Measurements from ENCODE around the gene LHX3. TPM values are rescaled to one million over a fixed set of nuclear protein-coding genes. Genes with fewer than 3 reads are reported as not detected.

LHX3 gene
- total RNA-seq, 6 experiments from 2014 or later = not detected

DNA sequence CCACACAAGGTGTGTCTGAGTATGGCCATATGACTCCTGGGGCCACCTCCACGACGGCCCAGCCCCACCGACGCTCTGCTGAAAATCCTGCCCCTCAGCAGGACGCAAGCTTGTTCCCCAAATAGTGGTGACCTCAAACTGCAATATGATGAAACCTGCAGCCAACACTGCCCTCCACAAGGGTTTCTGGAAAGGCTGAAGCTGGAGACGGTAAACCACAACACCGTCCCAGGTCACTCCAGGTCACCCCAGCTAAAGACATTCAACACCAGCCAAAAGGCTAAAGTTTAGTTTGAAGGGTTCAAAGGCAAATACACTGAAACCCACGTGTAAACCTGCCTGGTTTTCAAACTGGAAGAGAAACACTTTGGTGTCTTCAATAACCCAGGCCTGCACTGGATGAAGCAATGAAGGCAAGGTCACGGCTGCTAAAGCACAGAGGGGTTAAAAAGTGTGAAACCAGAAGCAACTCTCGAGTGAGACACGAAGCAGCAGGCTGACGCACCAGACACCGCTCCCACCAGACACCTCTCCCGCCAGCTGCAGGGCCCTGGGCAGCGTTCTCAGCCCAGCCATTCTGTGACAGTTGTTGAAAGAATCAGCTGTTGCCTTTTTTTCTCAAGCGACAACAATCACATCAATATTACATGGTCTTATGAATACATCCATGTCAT, 1.8 kb upstream of the LHX3 start:
- Mint-ChIP-seq H3K4me3 (no peak overlapping the region), H3K9me3 (no peaks in the 10 kb centered on the region), H3K27me3 (ENCODE audit: insufficient read depth) (peaks cover 11% of the 10 kb centered on the region), H3K4me1 (ENCODE audit: low read depth) (no peaks in the 10 kb centered on the region), H3K36me3 (ENCODE audit: low read depth) (0 out of 2 replicates have a peak, but pooled peaks cover 5% of the 10 kb centered on the region), H3K27ac (no peak overlapping the region)
- DNase-seq = no peak
- TF ChIP-seq, protein P1, sequence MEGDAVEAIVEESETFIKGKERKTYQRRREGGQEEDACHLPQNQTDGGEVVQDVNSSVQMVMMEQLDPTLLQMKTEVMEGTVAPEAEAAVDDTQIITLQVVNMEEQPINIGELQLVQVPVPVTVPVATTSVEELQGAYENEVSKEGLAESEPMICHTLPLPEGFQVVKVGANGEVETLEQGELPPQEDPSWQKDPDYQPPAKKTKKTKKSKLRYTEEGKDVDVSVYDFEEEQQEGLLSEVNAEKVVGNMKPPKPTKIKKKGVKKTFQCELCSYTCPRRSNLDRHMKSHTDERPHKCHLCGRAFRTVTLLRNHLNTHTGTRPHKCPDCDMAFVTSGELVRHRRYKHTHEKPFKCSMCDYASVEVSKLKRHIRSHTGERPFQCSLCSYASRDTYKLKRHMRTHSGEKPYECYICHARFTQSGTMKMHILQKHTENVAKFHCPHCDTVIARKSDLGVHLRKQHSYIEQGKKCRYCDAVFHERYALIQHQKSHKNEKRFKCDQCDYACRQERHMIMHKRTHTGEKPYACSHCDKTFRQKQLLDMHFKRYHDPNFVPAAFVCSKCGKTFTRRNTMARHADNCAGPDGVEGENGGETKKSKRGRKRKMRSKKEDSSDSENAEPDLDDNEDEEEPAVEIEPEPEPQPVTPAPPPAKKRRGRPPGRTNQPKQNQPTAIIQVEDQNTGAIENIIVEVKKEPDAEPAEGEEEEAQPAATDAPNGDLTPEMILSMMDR (IDR thresholded peaks at IDR 0.05) = no peak

DNA sequence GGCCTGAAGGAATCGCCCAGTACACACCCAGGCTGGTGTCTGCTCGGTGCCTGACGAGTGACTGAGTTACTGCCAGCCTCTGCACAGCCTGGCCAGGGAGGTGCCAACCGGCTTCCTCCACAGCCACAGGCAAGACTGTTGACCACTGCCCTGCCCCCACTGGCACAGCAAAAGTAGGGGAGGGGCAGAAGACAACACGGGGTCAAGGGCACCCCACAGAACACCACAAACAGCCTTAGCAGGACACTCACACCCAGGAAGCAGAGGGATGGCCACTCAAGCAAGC, 722 bp upstream of the LHX3 start:
- no peak for DNase-seq
- Mint-ChIP-seq H3K36me3 (ENCODE audit: low read depth) (0 out of 2 replicates have a peak, but pooled peaks cover 5% of the 10 kb centered on the region), H3K9me3 (no peaks in the 10 kb centered on the region), H3K4me1 (ENCODE audit: low read depth) (no peaks in the 10 kb centered on the region), H3K27me3 (ENCODE audit: insufficient read depth) (peaks cover 20% of the 10 kb centered on the region), H3K27ac (no peak overlapping the region), H3K4me3 (no peak overlapping the region)
- TF ChIP-seq, protein P1 (IDR thresholded peaks at IDR 0.05) = no peak

GRCh38 chr9:136204145-136204805, 653 bp downstream of the LHX3 start:
- Mint-ChIP-seq H3K27ac (no peak overlapping the region), H3K9me3 (no peaks in the 10 kb centered on the region), H3K4me3 (no peak overlapping the region), H3K4me1 (ENCODE audit: low read depth) (no peaks in the 10 kb centered on the region), H3K36me3 (ENCODE audit: low read depth) (0 out of 2 replicates have a peak, but pooled peaks cover 5% of the 10 kb centered on the region), H3K27me3 (ENCODE audit: insufficient read depth) (peaks cover 25% of the 10 kb centered on the region)
- no peak for DNase-seq
- TF ChIP-seq, protein P1 (IDR thresholded peaks at IDR 0.05) = no peak

- no peak overlapping the region for H3K4me3 Mint-ChIP-seq
- TF ChIP-seq, protein P1 (IDR thresholded peaks at IDR 0.05) = no peak
- H3K9me3 Mint-ChIP-seq = no peaks in the 10 kb centered on the region
- H3K4me1 Mint-ChIP-seq (ENCODE audit: low read depth) = no peaks in the 10 kb centered on the region
- no peak overlapping the region for H3K27ac Mint-ChIP-seq
- H3K27me3 Mint-ChIP-seq (ENCODE audit: insufficient read depth) = peaks cover 25% of the 10 kb centered on the region
- H3K36me3 Mint-ChIP-seq (ENCODE audit: low read depth) = 0 out of 2 replicates have a peak, but pooled peaks cover 5% of the 10 kb centered on the region
- DNase-seq = no peak
These were observed 1.4 kb downstream of the LHX3 start for GRCh38 chr9:136203408-136204144.

DNA sequence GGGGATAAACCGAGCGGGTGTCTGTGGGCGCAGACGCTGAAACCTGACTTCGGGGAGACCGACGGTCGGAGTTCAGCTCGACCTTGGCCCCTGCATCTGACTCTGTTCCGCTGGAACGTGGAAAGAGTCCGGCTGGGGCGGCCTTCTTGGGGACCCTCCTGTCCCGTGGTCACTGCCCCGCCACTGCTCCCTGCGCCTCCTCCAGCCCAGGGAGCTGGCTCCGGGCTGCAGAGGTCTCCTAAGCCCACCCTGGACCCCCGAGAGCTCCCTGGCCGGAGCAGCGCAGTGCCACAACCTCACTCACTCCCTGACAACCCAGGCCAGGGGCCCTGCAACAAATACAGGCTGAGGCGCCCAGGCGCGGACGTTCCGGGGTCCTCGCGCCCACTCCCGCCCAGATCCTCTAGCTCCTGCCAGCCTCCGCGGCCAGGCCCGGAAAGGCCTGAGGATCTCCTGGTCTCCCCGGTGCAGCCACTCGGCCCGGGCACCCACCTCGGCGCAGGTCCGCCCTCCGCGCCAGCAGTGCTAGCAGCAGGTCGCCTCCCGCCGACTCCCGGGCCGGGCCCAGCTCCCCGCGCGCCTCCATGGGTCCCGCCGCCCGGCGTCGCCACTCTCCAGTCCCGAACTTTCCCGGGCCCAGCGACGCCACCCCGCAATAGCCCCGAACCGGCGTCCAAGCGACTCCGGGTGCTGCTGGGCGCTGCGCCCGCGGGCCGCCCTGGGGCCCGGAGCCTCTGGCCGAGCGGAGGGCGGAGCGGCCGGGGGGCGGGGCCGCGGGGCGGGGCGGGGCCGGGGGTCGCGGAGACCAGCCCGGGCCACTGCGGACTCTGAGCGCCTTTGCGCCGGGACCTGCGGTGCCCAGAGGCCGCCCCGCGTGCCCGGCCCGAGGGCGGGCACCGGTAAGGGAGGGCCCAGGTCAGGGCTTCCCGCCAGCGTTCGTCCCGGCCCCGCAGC, 2.2 kb downstream of the LHX3 start:
- H3K9me3 Mint-ChIP-seq = no peaks in the 10 kb centered on the region
- no peak for DNase-seq
- 0 out of 2 replicates have a peak, but pooled peaks cover 5% of the 10 kb centered on the region for H3K36me3 Mint-ChIP-seq (ENCODE audit: low read depth)
- no peak overlapping the region for H3K27ac Mint-ChIP-seq
- TF ChIP-seq, protein P1 (IDR thresholded peaks at IDR 0.05) = no peak
- peaks cover 29% of the 10 kb centered on the region for H3K27me3 Mint-ChIP-seq (ENCODE audit: insufficient read depth)
- no peak overlapping the region for H3K4me3 Mint-ChIP-seq
- H3K4me1 Mint-ChIP-seq (ENCODE audit: low read depth) = no peaks in the 10 kb centered on the region

Data from HFFc6 (cell line).